GM23338 (cell line): Measurements from ENCODE around the gene SMIM13. TPM values are rescaled to one million over a fixed set of nuclear protein-coding genes. Genes with fewer than 3 reads are reported as not detected.
A peak's percentile ranks its signal among the peaks of the same experiment; 100 is the strongest.

Experiments
- ATAC-seq: fragments of 200-7000 bp; cut with Tn5 transposase; 3 replicates; pipeline ENCODE4 v1.9.1; 2020
- DNase-seq: peaks from one replicate; pipeline ENCODE4 v3.0.0-alpha.2; 2015; ENCODE audit warnings: low spot score
- H2AFZ ChIP-seq: fragments of 200-600 bp; sonication (generic); 2 replicates; pipeline ENCODE4 v1.8.0; 2016; ENCODE audit warnings: antibody characterized with exemption, mild to moderate bottlenecking, moderate library complexity
- H3F3A ChIP-seq: fragments of 200-600 bp; sonication (generic); replicated peaks from 2 replicates; pipeline ENCODE4 v1.8.0; 2017; ENCODE audit warnings: antibody characterized with exemption, mixed run types, low read depth
- H3K27ac ChIP-seq: fragments of 200-600 bp; sonication (generic); 2 replicates; pipeline ENCODE4 v1.6.1; 2016; ENCODE audit warnings: low read depth
- H3K27me3 ChIP-seq: fragments of 200-600 bp; sonication (generic); 2 replicates; pipeline ENCODE4 v1.8.0; 2016; ENCODE audit warnings: mild to moderate bottlenecking, mixed run types, moderate library complexity; ENCODE audit not compliant: insufficient read depth
- H3K36me3 ChIP-seq: fragments of 200-600 bp; sonication (generic); 2 replicates; pipeline ENCODE4 v1.8.0; 2016; ENCODE audit warnings: mild to moderate bottlenecking; ENCODE audit not compliant: insufficient read depth
- H3K4me1 ChIP-seq: fragments of 200-600 bp; sonication (generic); 2 replicates; pipeline ENCODE4 v1.8.0; 2016; ENCODE audit warnings: mild to moderate bottlenecking, moderate library complexity; ENCODE audit not compliant: insufficient read depth
- H3K4me2 ChIP-seq: fragments of 200-600 bp; sonication (generic); 2 replicates; pipeline ENCODE4 v1.7.1; 2017; ENCODE audit warnings: mixed run types
- H3K4me3 ChIP-seq: fragments of 200-600 bp; sonication (generic); 2 replicates; pipeline ENCODE4 v1.6.1; 2016; ENCODE audit warnings: mixed run types
- H3K79me2 ChIP-seq: fragments of 200-600 bp; sonication (generic); replicated peaks from 2 replicates; pipeline ENCODE4 v1.8.0; 2017; ENCODE audit warnings: mild to moderate bottlenecking; ENCODE audit not compliant: insufficient read depth
- H3K9me2 ChIP-seq: fragments of 200-600 bp; sonication (generic); 2 replicates; pipeline ENCODE4 v1.8.0; 2017; ENCODE audit not compliant: insufficient read depth
- H4K20me1 ChIP-seq: fragments of 200-600 bp; sonication (generic); replicated peaks from 2 replicates; pipeline ENCODE4 v1.8.0; 2017; ENCODE audit warnings: mild to moderate bottlenecking; ENCODE audit not compliant: insufficient read depth
- H3K27ac Mint-ChIP-seq: 2 replicates; pipeline ENCODE4 v1.8.0; 2020; ENCODE audit warnings: inconsistent platforms, mild to moderate bottlenecking, moderate library complexity, mixed read lengths
- H3K27me3 Mint-ChIP-seq: 3 replicates; pipeline ENCODE4 v1.8.0; 2022; ENCODE audit warnings: low read depth, mild to moderate bottlenecking, moderate library complexity, mixed read lengths, inconsistent platforms; ENCODE audit not compliant: insufficient read depth, poor library complexity
- H3K36me3 Mint-ChIP-seq: 3 replicates; pipeline ENCODE4 v1.8.0; 2021; ENCODE audit warnings: low read depth, mild to moderate bottlenecking, inconsistent platforms, moderate library complexity, mixed read lengths
- H3K4me1 Mint-ChIP-seq: 3 replicates; pipeline ENCODE4 v1.8.0; 2020; ENCODE audit warnings: mild to moderate bottlenecking, inconsistent platforms, mixed read lengths
- H3K4me3 Mint-ChIP-seq: 3 replicates; pipeline ENCODE4 v1.8.0; 2021; ENCODE audit warnings: moderate library complexity, mild to moderate bottlenecking, inconsistent platforms, mixed read lengths
- H3K9me3 Mint-ChIP-seq: 3 replicates; pipeline ENCODE4 v1.8.0; 2020; ENCODE audit warnings: moderate library complexity, mild to moderate bottlenecking, inconsistent platforms, mixed read lengths
- CREB1 ChIP-seq: fragments of 250-450 bp; sonication (Bioruptor Pico); IDR thresholded peaks from 2 replicates; pipeline ENCODE4 v1.5.0; 2020; ENCODE audit warnings: low read depth, mild to moderate bottlenecking, moderate library complexity
- ETS1 ChIP-seq: IDR thresholded peaks from 2 replicates; pipeline ENCODE4 v1.6.1; 2016; ENCODE audit warnings: antibody characterized with exemption
- EZH2 ChIP-seq: fragments of 200-600 bp; sonication (generic); IDR thresholded peaks from one replicate; pipeline ENCODE4 v1.8.0; 2017; ENCODE audit warnings: antibody characterized with exemption, mild to moderate bottlenecking, low read depth; ENCODE audit not compliant: unreplicated experiment
- EZH2phosphoT487 ChIP-seq: fragments of 200-600 bp; sonication (generic); IDR thresholded peaks from one replicate; pipeline ENCODE4 v1.8.1; 2018; ENCODE audit warnings: antibody characterized with exemption; ENCODE audit not compliant: unreplicated experiment
- NANOG ChIP-seq: IDR thresholded peaks from 2 replicates; pipeline ENCODE4 v1.6.1; 2016; ENCODE audit warnings: antibody characterized with exemption, borderline replicate concordance
- POLR2AphosphoS5 ChIP-seq: IDR thresholded peaks from 2 replicates; pipeline ENCODE4 v1.6.1; 2016; ENCODE audit warnings: antibody characterized with exemption, low read depth
- REST ChIP-seq: IDR thresholded peaks from one replicate; pipeline ENCODE4 v1.6.1; 2018; ENCODE audit warnings: antibody characterized with exemption; ENCODE audit not compliant: unreplicated experiment
- STAT1 ChIP-seq: IDR thresholded peaks from one replicate; pipeline ENCODE4 v1.6.1; 2016; ENCODE audit warnings: antibody characterized with exemption; ENCODE audit not compliant: unreplicated experiment
- ZNF114 ChIP-seq: fragments of 250-450 bp; sonication (Bioruptor Pico); IDR thresholded peaks from 2 replicates; pipeline ENCODE4 v1.5.0; 2020; ENCODE audit warnings: mild to moderate bottlenecking, moderate library complexity
- ZNF331 ChIP-seq: fragments of 250-450 bp; sonication (Bioruptor Pico); IDR thresholded peaks from 2 replicates; pipeline ENCODE4 v1.5.0; 2020; ENCODE audit warnings: low read depth, mild to moderate bottlenecking, moderate library complexity
- polyA plus RNA-seq: library from polyadenylated mRNA; unstranded; fragments of >200 nt; fragmentation: Nextera tagmentation; extraction: Ambion mirVana; gene quantifications from 2 replicates; pipeline ENCODE4 v1.2.1, GENCODE V29; 2016
- total RNA-seq: library from RNA; depleted of rRNA; stranded (reverse); fragments of >200 nt; shearing (Covaris generic); gene quantifications from 2 replicates; pipeline ENCODE4 v1.2.3, GENCODE V29; 2014
- TF ChIP-seq, protein P1 (sequence below), 2 experiments: fragments of 200-600 bp in 1 of 2; sonication (generic) in 1 of 2; conservative IDR thresholded peaks; 2 replicates each; pipeline versions ENCODE4 v1.5.1 to v1.6.1; 2016 to 2017; ENCODE audit warnings: antibody characterized with exemption in 2 of 2, low read depth in 2 of 2, mild to moderate bottlenecking in 2 of 2, moderate library complexity in 1 of 2
- TF ChIP-seq, protein P2 (sequence below): fragments of 250-450 bp; sonication (Bioruptor Pico); IDR thresholded peaks from 2 replicates; pipeline ENCODE4 v1.5.0; 2020; ENCODE audit warnings: mild to moderate bottlenecking, moderate library complexity

Gene SMIM13
- total and polyA plus RNA-seq, 2 experiments from 2014 or later: 7.2 to 12.7 TPM

GRCh38 chr6:11152581-11152980 lies 58.9 kb downstream of the SMIM13 start (continued):
- TF ChIP-seq POLR2AphosphoS5 (no peak), ZNF114 (CRISPR knock-in tag) (no peak), ZNF331 (no peak), ETS1 (no peak), EZH2phosphoT487 (no peak)
- TF ChIP-seq, protein P1, sequence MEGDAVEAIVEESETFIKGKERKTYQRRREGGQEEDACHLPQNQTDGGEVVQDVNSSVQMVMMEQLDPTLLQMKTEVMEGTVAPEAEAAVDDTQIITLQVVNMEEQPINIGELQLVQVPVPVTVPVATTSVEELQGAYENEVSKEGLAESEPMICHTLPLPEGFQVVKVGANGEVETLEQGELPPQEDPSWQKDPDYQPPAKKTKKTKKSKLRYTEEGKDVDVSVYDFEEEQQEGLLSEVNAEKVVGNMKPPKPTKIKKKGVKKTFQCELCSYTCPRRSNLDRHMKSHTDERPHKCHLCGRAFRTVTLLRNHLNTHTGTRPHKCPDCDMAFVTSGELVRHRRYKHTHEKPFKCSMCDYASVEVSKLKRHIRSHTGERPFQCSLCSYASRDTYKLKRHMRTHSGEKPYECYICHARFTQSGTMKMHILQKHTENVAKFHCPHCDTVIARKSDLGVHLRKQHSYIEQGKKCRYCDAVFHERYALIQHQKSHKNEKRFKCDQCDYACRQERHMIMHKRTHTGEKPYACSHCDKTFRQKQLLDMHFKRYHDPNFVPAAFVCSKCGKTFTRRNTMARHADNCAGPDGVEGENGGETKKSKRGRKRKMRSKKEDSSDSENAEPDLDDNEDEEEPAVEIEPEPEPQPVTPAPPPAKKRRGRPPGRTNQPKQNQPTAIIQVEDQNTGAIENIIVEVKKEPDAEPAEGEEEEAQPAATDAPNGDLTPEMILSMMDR (conservative IDR thresholded peaks at IDR 0.05; ENCODE audit: low read depth in 2 of 2): no peak

- Histone ChIP-seq H2AFZ (peak overlapping the region; percentile 76), H3K79me2 (no peaks in the 10 kb centered on the region), H3K4me1 (peaks cover 30% of the 10 kb centered on the region), H3K27ac (no peak overlapping the region), H3K9me2 (no peaks in the 10 kb centered on the region), H3K27me3 (no peaks in the 10 kb centered on the region), H3K4me3 (no peak overlapping the region), H4K20me1 (no peaks in the 10 kb centered on the region), H3K36me3 (no peaks in the 10 kb centered on the region), H3K4me2 (peak overlapping the region; percentile 44), H3F3A (no peaks in the 10 kb centered on the region)
- DNase-seq (no peak), ATAC-seq (no peak)
- no peak overlapping the region for H3K4me3 Mint-ChIP-seq
- H3K27ac Mint-ChIP-seq: no peak overlapping the region
- no peaks in the 10 kb centered on the region for H3K9me3 Mint-ChIP-seq
- TF ChIP-seq, protein P2, sequence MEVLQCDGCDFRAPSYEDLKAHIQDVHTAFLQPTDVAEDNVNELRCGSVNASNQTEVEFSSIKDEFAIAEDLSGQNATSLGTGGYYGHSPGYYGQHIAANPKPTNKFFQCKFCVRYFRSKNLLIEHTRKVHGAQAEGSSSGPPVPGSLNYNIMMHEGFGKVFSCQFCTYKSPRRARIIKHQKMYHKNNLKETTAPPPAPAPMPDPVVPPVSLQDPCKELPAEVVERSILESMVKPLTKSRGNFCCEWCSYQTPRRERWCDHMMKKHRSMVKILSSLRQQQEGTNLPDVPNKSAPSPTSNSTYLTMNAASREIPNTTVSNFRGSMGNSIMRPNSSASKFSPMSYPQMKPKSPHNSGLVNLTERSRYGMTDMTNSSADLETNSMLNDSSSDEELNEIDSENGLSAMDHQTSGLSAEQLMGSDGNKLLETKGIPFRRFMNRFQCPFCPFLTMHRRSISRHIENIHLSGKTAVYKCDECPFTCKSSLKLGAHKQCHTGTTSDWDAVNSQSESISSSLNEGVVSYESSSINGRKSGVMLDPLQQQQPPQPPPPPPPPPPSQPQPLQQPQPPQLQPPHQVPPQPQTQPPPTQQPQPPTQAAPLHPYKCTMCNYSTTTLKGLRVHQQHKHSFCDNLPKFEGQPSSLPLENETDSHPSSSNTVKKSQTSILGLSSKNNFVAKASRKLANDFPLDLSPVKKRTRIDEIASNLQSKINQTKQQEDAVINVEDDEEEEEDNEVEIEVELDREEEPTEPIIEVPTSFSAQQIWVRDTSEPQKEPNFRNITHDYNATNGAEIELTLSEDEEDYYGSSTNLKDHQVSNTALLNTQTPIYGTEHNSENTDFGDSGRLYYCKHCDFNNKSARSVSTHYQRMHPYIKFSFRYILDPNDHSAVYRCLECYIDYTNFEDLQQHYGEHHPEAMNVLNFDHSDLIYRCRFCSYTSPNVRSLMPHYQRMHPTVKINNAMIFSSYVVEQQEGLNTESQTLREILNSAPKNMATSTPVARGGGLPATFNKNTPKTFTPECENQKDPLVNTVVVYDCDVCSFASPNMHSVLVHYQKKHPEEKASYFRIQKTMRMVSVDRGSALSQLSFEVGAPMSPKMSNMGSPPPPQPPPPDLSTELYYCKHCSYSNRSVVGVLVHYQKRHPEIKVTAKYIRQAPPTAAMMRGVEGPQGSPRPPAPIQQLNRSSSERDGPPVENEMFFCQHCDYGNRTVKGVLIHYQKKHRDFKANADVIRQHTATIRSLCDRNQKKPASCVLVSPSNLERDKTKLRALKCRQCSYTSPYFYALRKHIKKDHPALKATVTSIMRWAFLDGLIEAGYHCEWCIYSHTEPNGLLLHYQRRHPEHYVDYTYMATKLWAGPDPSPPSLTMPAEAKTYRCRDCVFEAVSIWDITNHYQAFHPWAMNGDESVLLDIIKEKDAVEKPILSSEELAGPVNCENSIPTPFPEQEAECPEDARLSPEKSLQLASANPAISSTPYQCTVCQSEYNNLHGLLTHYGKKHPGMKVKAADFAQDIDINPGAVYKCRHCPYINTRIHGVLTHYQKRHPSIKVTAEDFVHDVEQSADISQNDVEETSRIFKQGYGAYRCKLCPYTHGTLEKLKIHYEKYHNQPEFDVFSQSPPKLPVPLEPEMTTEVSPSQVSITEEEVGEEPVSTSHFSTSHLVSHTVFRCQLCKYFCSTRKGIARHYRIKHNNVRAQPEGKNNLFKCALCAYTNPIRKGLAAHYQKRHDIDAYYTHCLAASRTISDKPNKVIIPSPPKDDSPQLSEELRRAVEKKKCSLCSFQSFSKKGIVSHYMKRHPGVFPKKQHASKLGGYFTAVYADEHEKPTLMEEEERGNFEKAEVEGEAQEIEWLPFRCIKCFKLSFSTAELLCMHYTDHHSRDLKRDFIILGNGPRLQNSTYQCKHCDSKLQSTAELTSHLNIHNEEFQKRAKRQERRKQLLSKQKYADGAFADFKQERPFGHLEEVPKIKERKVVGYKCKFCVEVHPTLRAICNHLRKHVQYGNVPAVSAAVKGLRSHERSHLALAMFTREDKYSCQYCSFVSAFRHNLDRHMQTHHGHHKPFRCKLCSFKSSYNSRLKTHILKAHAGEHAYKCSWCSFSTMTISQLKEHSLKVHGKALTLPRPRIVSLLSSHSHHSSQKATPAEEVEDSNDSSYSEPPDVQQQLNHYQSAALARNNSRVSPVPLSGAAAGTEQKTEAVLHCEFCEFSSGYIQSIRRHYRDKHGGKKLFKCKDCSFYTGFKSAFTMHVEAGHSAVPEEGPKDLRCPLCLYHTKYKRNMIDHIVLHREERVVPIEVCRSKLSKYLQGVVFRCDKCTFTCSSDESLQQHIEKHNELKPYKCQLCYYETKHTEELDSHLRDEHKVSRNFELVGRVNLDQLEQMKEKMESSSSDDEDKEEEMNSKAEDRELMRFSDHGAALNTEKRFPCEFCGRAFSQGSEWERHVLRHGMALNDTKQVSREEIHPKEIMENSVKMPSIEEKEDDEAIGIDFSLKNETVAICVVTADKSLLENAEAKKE (CRISPR knock-in tag): no peak
- TF ChIP-seq STAT1: no peak
- no peak for TF ChIP-seq REST
- no peak for TF ChIP-seq ZNF331
- TF ChIP-seq EZH2phosphoT487: no peak
- no peak for TF ChIP-seq CREB1 (CRISPR knock-in tag)
- TF ChIP-seq EZH2: no peak
- TF ChIP-seq POLR2AphosphoS5: no peak
- no peak for TF ChIP-seq NANOG
- H3K27me3 Mint-ChIP-seq: peaks cover 2% of the 10 kb centered on the region
- peaks cover 23% of the 10 kb centered on the region for H3K4me1 Mint-ChIP-seq
- no peaks in the 10 kb centered on the region; the same call in 2 of the 3 replicates for H3K36me3 Mint-ChIP-seq
Observed at GRCh38 chr6:11153447-11153846, 59.8 kb downstream of the SMIM13 start.
